HepG2 (cell line): ENCODE measurements around the gene OGFR. TPM values are rescaled to one million over a fixed set of nuclear protein-coding genes. Genes with fewer than 3 reads are reported as not detected.
A peak's percentile ranks its signal among the peaks of the same experiment; 100 is the strongest.

Experiments
- AKNA ChIP-seq: sonication (generic); formaldehyde crosslinking; IDR thresholded peaks from 2 replicates; pipeline ENCODE4 v1.4.0; 2020; ENCODE audit warnings: missing genetic modification reagents, borderline replicate concordance
- GATAD2A ChIP-seq: IDR thresholded peaks from 2 replicates; pipeline ENCODE4 v1.6.1; 2016
- GTF2F1 ChIP-seq: fragments of 150-350 bp; IDR thresholded peaks from 2 replicates; pipeline ENCODE4 v1.6.1; 2014; ENCODE audit warnings: low read length
- HINFP ChIP-seq: sonication (generic); formaldehyde crosslinking; IDR thresholded peaks from 2 replicates; pipeline ENCODE4 v1.4.0; 2020; ENCODE audit warnings: low read depth, mild to moderate bottlenecking, missing genetic modification reagents
- MTF1 ChIP-seq: sonication (generic); formaldehyde crosslinking; IDR thresholded peaks from 2 replicates; pipeline ENCODE4 v1.5.0; 2020; ENCODE audit warnings: missing genetic modification reagents
- PATZ1 ChIP-seq: sonication (generic); formaldehyde crosslinking; IDR thresholded peaks from 2 replicates; pipeline ENCODE4 v1.4.0; 2020; ENCODE audit warnings: missing genetic modification reagents
- PBX3 ChIP-seq: sonication (generic); formaldehyde crosslinking; IDR thresholded peaks from 2 replicates; pipeline ENCODE4 v1.8.1; 2023; ENCODE audit warnings: missing genetic modification reagents, inconsistent platforms, borderline replicate concordance
- SKIL ChIP-seq: sonication (generic); formaldehyde crosslinking; IDR thresholded peaks from 2 replicates; pipeline ENCODE4 v1.8.0; 2022; ENCODE audit warnings: missing genetic modification reagents, mild to moderate bottlenecking, moderate library complexity, borderline replicate concordance
- TBX3 ChIP-seq: fragments of 450-650 bp; IDR thresholded peaks from 2 replicates; pipeline ENCODE4 v1.6.1; 2017; ENCODE audit warnings: antibody characterized with exemption, mild to moderate bottlenecking, inconsistent platforms, borderline replicate concordance
- ZBTB3 ChIP-seq: sonication (generic); formaldehyde crosslinking; IDR thresholded peaks from 2 replicates; pipeline ENCODE4 v1.4.0; 2020; ENCODE audit warnings: low read depth, mild to moderate bottlenecking, moderate library complexity, missing genetic modification reagents, borderline replicate concordance
- ZNF232 ChIP-seq: sonication (generic); formaldehyde crosslinking; IDR thresholded peaks from 2 replicates; pipeline ENCODE4 v1.4.0; 2020; ENCODE audit warnings: missing genetic modification reagents, borderline replicate concordance
- ZNF691 ChIP-seq: sonication (generic); formaldehyde crosslinking; IDR thresholded peaks from 2 replicates; pipeline ENCODE4 v1.4.0; 2020; ENCODE audit warnings: missing genetic modification reagents, low read depth, mild to moderate bottlenecking, borderline replicate concordance
- ZNF792 ChIP-seq: IDR thresholded peaks from 2 replicates; pipeline ENCODE4 v1.6.1; 2016
- ZSCAN30 ChIP-seq: sonication (generic); formaldehyde crosslinking; IDR thresholded peaks from 2 replicates; pipeline ENCODE4 v1.5.0; 2020; ENCODE audit warnings: mild to moderate bottlenecking, missing genetic modification reagents
- polyA plus RNA-seq, 8 experiments: library from polyadenylated mRNA; depleted of rRNA in 3 of 8; stranded (reverse) in 7 of 8; unstranded in 1 of 8; fragments of >200 nt; fragmentation: Illumina TruSeq in 4 of 8; extraction: Trizol in 4 of 8; gene quantifications; 2 replicates each; pipeline versions ENCODE4 v1.2.1 to v1.2.3, GENCODE V29; 2011 to 2016; ENCODE audit warnings: low read depth in 4 of 8, missing spikeins in 1 of 8, mixed read lengths in 1 of 8; ENCODE audit not compliant: insufficient read depth in 1 of 8
- total RNA-seq, 5 experiments: library from RNA; depleted of rRNA; stranded (reverse); fragments of >200 nt; fragmentation: Illumina TruSeq; extraction: Trizol; gene quantifications; 2 replicates each; pipeline ENCODE4 v1.2.3, GENCODE V29; 2016; ENCODE audit warnings: low read depth in 1 of 5

Gene OGFR
- total and polyA plus RNA-seq, 2 of the 13 experiments (the other 11 are each of a cell fraction or from before 2014, with no cell fraction given): 47.7 to 81.8 TPM

GRCh38 chr20:62838128-62838891 lies 33.7 kb downstream of the OGFR start (continued):
- TF ChIP-seq PATZ1: 0 out of 2 replicates have a peak, but pooled peaks have one; percentile 15
- TF ChIP-seq HINFP (CRISPR knock-in tag): peak; percentile 45; the same call in 1 of the 2 replicates
- TF ChIP-seq GATAD2A: peak; percentile 44; the same call in 1 of the 2 replicates
- no peak for TF ChIP-seq TBX3
- no peak for TF ChIP-seq ZBTB3 (CRISPR knock-in tag)
- TF ChIP-seq AKNA (CRISPR knock-in tag): no peak
- TF ChIP-seq ZNF691 (CRISPR knock-in tag): no peak
- TF ChIP-seq PBX3 (CRISPR knock-in tag): no peak
- TF ChIP-seq MTF1: no peak
- TF ChIP-seq GTF2F1: no peak
- TF ChIP-seq ZSCAN30 (CRISPR knock-in tag): no peak
- no peak for TF ChIP-seq ZNF232 (CRISPR knock-in tag)
- TF ChIP-seq SKIL: no peak
- no peak for TF ChIP-seq ZNF792 (CRISPR knock-in tag)
